GM21529 (cell line): ENCODE results near the gene PER1.

ENCODE experiments used
- ATAC-seq: cut with Tn5 transposase; IDR thresholded peaks from one replicate; pipeline ENCODE4 v1.9.1; 2021; ENCODE audit not compliant: unreplicated experiment

Gene PER1

GRCh38 chr17:8154608-8155155, 2.5 kb upstream of the PER1 start:
- no peak for ATAC-seq

GRCh38 chr17:8153957-8154607, 1.9 kb upstream of the PER1 start:
- no peak for ATAC-seq

GRCh38 chr17:8153525-8153956, 1.3 kb upstream of the PER1 start:
- no peak for ATAC-seq

- no peak for ATAC-seq
These were observed 837 bp upstream of the PER1 start for GRCh38 chr17:8153031-8153451.

GRCh38 chr17:8151641-8152111, 528 bp downstream of the PER1 start:
- ATAC-seq, result no peak

GRCh38 chr17:8151120-8151640, 1.0 kb downstream of the PER1 start:
- peak; percentile 49 for ATAC-seq

- ATAC-seq, result peak; percentile 4
These were observed 1.7 kb downstream of the PER1 start for GRCh38 chr17:8150194-8151119.

GRCh38 chr17:8149419-8150193, 2.6 kb downstream of the PER1 start:
- no peak for ATAC-seq

- no peak for ATAC-seq
These were observed 3.6 kb downstream of the PER1 start for GRCh38 chr17:8148560-8148959.

GRCh38 chr17:8147805-8148404, 4.3 kb downstream of the PER1 start:
- ATAC-seq, result no peak

- no peak for ATAC-seq
These were observed 4.9 kb downstream of the PER1 start for GRCh38 chr17:8147141-8147804.

- no peak for ATAC-seq
These were observed 5.6 kb downstream of the PER1 start for GRCh38 chr17:8146381-8147140.

GRCh38 chr17:8145811-8146210, 6.4 kb downstream of the PER1 start:
- no peak for ATAC-seq

GRCh38 chr17:8144401-8145231, 7.6 kb downstream of the PER1 start:
- no peak for ATAC-seq

- no peak for ATAC-seq
These were observed 8.4 kb downstream of the PER1 start for GRCh38 chr17:8143581-8144400.

- ATAC-seq, result no peak
These were observed 9.2 kb downstream of the PER1 start for GRCh38 chr17:8142887-8143580.
